ENCODE results near the gene UBB. TPM values are rescaled to one million over a fixed set of nuclear protein-coding genes. Genes with fewer than 3 reads are reported as not detected.

Gene UBB
- total RNA-seq, 4 donors from 2014 or later = 713 to 1,130 (median 983) TPM

GRCh38 chr17:16342979-16343378 is 37.9 kb upstream of the UBB start:
- Histone ChIP-seq H3K4me3 (no peak overlapping the region), H3K36me3 (peaks cover 0 to 40% (median 21%) of the 10 kb centered on the region in 4 donors), H3K9me3 (no peaks in the 10 kb centered on the region), H3K27ac (replicated peaks in 1 of 4) (no peak overlapping the region), H3K4me1 (no peaks in the 10 kb centered on the region), H3K27me3 (no peaks in the 10 kb centered on the region)
- no peak for DNase-seq (ENCODE audit: extremely low spot score)
- TF ChIP-seq POLR2AphosphoS5 (IDR thresholded peaks at IDR 0.05) = no peak
- no peak for TF ChIP-seq EP300 (IDR thresholded peaks at IDR 0.05)
- no peak for TF ChIP-seq CTCF (IDR thresholded peaks at IDR 0.05)
- TF ChIP-seq POLR2A (IDR thresholded peaks at IDR 0.05; ENCODE audit: low read depth) = no peak
- WGBS = 80% methylated on average over 4 of the region's 4 CpGs
- intact Hi-C loops (cut with DNase I) = no loop called here

- no peak for DNase-seq (ENCODE audit: extremely low spot score)
- no peak overlapping the region for H3K27ac ChIP-seq (replicated peaks in 1 of 4)
- H3K27me3 ChIP-seq = no peaks in the 10 kb centered on the region
- no peaks in the 10 kb centered on the region for H3K4me1 ChIP-seq
- H3K9me3 ChIP-seq = no peaks in the 10 kb centered on the region
- TF ChIP-seq EP300 (IDR thresholded peaks at IDR 0.05) (no peak), POLR2AphosphoS5 (IDR thresholded peaks at IDR 0.05) (no peak), POLR2A (IDR thresholded peaks at IDR 0.05; ENCODE audit: low read depth) (no peak), CTCF (IDR thresholded peaks at IDR 0.05) (no peak)
- intact Hi-C loops (cut with DNase I) = no loop called here
- H3K4me3 ChIP-seq = no peak overlapping the region
- peaks cover 0 to 46% (median 25%) of the 10 kb centered on the region in 4 donors for H3K36me3 ChIP-seq
- WGBS = 89% methylated on average over 3 of the region's 3 CpGs
Measured at GRCh38 chr17:16343569-16343968, 37.3 kb upstream of the UBB start.

GRCh38 chr17:16345565-16345964 is 35.3 kb upstream of the UBB start:
- Histone ChIP-seq H3K27ac (replicated peaks in 1 of 4) (no peak overlapping the region), H3K36me3 (peaks cover 0 to 58% (median 32%) of the 10 kb centered on the region in 4 donors), H3K4me3 (no peak overlapping the region), H3K27me3 (no peaks in the 10 kb centered on the region), H3K4me1 (no peaks in the 10 kb centered on the region), H3K9me3 (no peaks in the 10 kb centered on the region)
- WGBS = 81% methylated on average over 5 of the region's 5 CpGs
- intact Hi-C loops (cut with DNase I) = no loop called here
- DNase-seq (ENCODE audit: extremely low spot score) = no peak
- no peak for TF ChIP-seq POLR2A (IDR thresholded peaks at IDR 0.05; ENCODE audit: low read depth)
- TF ChIP-seq EP300 (IDR thresholded peaks at IDR 0.05) = no peak
- no peak for TF ChIP-seq POLR2AphosphoS5 (IDR thresholded peaks at IDR 0.05)
- no peak for TF ChIP-seq CTCF (IDR thresholded peaks at IDR 0.05)

- H3K36me3 ChIP-seq = peaks cover 0 to 58% (median 32%) of the 10 kb centered on the region in 4 donors
- WGBS = 93% methylated on average over 6 of the region's 6 CpGs
- H3K27me3 ChIP-seq = no peaks in the 10 kb centered on the region
- H3K9me3 ChIP-seq = no peaks in the 10 kb centered on the region
- no peak overlapping the region for H3K27ac ChIP-seq (replicated peaks in 1 of 4)
- TF ChIP-seq POLR2AphosphoS5 (IDR thresholded peaks at IDR 0.05) = no peak
- no peak for TF ChIP-seq POLR2A (IDR thresholded peaks at IDR 0.05; ENCODE audit: low read depth)
- no peak for TF ChIP-seq EP300 (IDR thresholded peaks at IDR 0.05)
- TF ChIP-seq CTCF (IDR thresholded peaks at IDR 0.05) = no peak
- no peak for DNase-seq (ENCODE audit: extremely low spot score)
- intact Hi-C loops (cut with DNase I) = no loop called here
- no peak overlapping the region for H3K4me3 ChIP-seq
- peaks cover 0 to 4% (median 2%) of the 10 kb centered on the region in 4 donors for H3K4me1 ChIP-seq
Measured at GRCh38 chr17:16346721-16347271, 34.1 kb upstream of the UBB start.

- Histone ChIP-seq H3K36me3 (peaks cover 0 to 42% (median 20%) of the 10 kb centered on the region in 4 donors), H3K9me3 (no peaks in the 10 kb centered on the region), H3K27ac (replicated peaks in 1 of 4) (no peak overlapping the region), H3K27me3 (no peaks in the 10 kb centered on the region), H3K4me1 (peaks cover 9 to 19% (median 16%) of the 10 kb centered on the region in 4 donors), H3K4me3 (no peak overlapping the region)
- 94% methylated on average over 5 of the region's 6 CpGs for WGBS
- intact Hi-C loops (cut with DNase I) = no loop called here
- TF ChIP-seq POLR2A (IDR thresholded peaks at IDR 0.05; ENCODE audit: low read depth) (no peak), POLR2AphosphoS5 (IDR thresholded peaks at IDR 0.05) (no peak), EP300 (IDR thresholded peaks at IDR 0.05) (no peak), CTCF (IDR thresholded peaks at IDR 0.05) (no peak)
- no peak for DNase-seq (ENCODE audit: extremely low spot score)
Measured at GRCh38 chr17:16348586-16348985, 32.3 kb upstream of the UBB start.
